WERI-Rb-1 (cell line): ENCODE data around the gene PARD3B.

Experiments
- DNase-seq: peaks from one replicate; pipeline ENCODE4 v3.0.0-alpha.2; 2020
- H3K27ac ChIP-seq: fragments of 250-450 bp; sonication (Bioruptor Pico); 2 replicates; pipeline ENCODE4 v1.5.1; 2020; ENCODE audit warnings: mild to moderate bottlenecking, moderate library complexity
- H3K27me3 ChIP-seq: fragments of 250-450 bp; sonication (Bioruptor Pico); 2 replicates; pipeline ENCODE4 v1.5.1; 2021; ENCODE audit warnings: mild to moderate bottlenecking, low read depth, moderate library complexity; ENCODE audit not compliant: insufficient read depth, severe bottlenecking
- H3K36me3 ChIP-seq: fragments of 250-450 bp; sonication (Bioruptor Pico); 2 replicates; pipeline ENCODE4 v1.5.1; 2020; ENCODE audit warnings: mild to moderate bottlenecking, moderate library complexity
- H3K4me3 ChIP-seq: 2 replicates; pipeline ENCODE4 v1.5.1; 2011; ENCODE audit warnings: low read depth, mild to moderate bottlenecking, control low read depth, low read length
- H3K9me3 ChIP-seq: fragments of 250-450 bp; sonication (Bioruptor Pico); 2 replicates; pipeline ENCODE4 v1.5.1; 2021; ENCODE audit warnings: mild to moderate bottlenecking, moderate library complexity; ENCODE audit not compliant: severe bottlenecking
- TF ChIP-seq, protein P1 (sequence below): IDR thresholded peaks from 2 replicates; pipeline ENCODE4 v1.5.1; 2011; ENCODE audit warnings: low read depth, mild to moderate bottlenecking, control low read depth, inconsistent platforms, low read length

PARD3B gene

DNA sequence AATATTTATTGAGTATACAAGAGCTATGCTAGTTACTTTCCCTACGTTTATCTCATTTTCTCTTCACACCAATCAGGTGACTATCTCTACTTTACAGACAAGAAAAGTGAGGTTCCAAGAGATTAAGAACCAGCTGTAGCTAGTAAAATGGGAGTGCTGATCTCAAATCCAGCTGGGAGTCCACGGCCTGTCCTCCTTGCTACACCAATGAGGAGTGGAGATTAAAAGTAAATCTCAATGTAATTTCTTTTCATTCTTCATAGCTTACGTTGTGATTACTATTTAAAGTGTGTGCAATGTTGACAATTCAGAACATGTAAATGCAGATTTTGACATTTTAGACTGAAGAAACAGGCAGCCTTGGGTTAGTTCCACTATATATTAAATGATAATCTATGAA lies 1083.1 kb downstream of the PARD3B start:
- Histone ChIP-seq H3K9me3 (peaks cover under 1% of the 10 kb centered on the region), H3K4me3 (peak overlapping the region; percentile 44), H3K27ac (peak overlapping the region; percentile 16), H3K36me3 (no peaks in the 10 kb centered on the region), H3K27me3 (no peaks in the 10 kb centered on the region)
- DNase-seq: peak; percentile 50
- TF ChIP-seq, protein P1, sequence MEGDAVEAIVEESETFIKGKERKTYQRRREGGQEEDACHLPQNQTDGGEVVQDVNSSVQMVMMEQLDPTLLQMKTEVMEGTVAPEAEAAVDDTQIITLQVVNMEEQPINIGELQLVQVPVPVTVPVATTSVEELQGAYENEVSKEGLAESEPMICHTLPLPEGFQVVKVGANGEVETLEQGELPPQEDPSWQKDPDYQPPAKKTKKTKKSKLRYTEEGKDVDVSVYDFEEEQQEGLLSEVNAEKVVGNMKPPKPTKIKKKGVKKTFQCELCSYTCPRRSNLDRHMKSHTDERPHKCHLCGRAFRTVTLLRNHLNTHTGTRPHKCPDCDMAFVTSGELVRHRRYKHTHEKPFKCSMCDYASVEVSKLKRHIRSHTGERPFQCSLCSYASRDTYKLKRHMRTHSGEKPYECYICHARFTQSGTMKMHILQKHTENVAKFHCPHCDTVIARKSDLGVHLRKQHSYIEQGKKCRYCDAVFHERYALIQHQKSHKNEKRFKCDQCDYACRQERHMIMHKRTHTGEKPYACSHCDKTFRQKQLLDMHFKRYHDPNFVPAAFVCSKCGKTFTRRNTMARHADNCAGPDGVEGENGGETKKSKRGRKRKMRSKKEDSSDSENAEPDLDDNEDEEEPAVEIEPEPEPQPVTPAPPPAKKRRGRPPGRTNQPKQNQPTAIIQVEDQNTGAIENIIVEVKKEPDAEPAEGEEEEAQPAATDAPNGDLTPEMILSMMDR: no peak

DNA sequence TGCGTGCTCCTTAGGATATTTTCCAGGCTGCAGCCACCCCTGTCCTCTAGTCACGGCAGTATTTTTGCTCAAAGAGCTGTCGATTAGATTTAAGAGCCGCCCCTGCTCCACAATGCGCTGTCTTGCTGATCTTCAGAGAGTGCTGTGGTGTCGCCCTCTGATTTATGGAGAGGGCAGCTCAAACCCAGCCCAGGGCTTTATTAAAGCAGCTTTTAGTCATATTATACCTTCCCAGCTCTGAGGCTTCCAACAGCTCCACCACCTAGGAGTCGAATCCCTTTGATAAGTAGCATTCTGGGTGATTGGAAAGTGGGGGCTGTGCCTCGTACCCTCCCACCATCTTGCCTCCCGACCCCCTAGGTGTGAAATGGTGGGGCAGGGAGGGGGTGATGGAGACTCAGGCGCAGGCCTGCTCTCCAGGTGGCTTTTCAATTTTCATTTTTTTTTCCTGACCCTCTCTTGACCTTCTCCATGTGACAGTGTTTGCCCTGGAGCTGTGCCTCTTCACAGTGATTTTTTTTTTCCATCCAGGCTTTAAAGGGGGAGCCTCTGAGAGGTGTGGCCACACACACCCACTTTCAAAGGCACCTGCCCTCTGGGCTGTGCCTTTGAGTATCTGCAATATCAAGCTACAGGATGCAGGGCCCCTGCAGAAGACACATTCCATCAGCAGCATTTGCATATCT lies 1084.0 kb downstream of the PARD3B start:
- Histone ChIP-seq H3K4me3 (peak overlapping the region; percentile 44), H3K27ac (peak overlapping the region; percentile 48), H3K36me3 (no peaks in the 10 kb centered on the region), H3K9me3 (peaks cover 2% of the 10 kb centered on the region), H3K27me3 (no peaks in the 10 kb centered on the region)
- TF ChIP-seq, protein P1: no peak
- DNase-seq: peak; percentile 88

DNA sequence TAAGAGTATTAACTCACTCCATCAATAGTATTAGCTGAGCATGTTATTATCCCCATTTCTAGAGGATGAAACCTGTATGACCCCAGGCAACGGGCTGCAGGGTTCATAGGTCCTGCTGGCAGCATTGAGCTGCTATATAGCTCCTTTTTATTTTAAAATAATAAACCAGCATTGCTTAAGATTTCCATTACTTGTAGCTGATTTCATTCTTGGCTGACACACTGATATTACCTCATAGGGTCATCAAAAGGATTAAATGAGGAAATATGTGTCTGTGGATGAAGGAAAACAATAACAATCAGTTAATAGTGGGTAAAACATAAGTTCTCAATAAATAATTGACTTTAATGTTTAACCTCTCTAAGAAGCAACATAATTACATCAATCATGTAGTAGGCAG lies 1088.7 kb downstream of the PARD3B start:
- Histone ChIP-seq H3K27me3 (no peaks in the 10 kb centered on the region), H3K9me3 (peaks cover 2% of the 10 kb centered on the region), H3K27ac (no peak overlapping the region), H3K36me3 (no peaks in the 10 kb centered on the region), H3K4me3 (no peak overlapping the region)
- TF ChIP-seq, protein P1: no peak
- no peak for DNase-seq

DNA sequence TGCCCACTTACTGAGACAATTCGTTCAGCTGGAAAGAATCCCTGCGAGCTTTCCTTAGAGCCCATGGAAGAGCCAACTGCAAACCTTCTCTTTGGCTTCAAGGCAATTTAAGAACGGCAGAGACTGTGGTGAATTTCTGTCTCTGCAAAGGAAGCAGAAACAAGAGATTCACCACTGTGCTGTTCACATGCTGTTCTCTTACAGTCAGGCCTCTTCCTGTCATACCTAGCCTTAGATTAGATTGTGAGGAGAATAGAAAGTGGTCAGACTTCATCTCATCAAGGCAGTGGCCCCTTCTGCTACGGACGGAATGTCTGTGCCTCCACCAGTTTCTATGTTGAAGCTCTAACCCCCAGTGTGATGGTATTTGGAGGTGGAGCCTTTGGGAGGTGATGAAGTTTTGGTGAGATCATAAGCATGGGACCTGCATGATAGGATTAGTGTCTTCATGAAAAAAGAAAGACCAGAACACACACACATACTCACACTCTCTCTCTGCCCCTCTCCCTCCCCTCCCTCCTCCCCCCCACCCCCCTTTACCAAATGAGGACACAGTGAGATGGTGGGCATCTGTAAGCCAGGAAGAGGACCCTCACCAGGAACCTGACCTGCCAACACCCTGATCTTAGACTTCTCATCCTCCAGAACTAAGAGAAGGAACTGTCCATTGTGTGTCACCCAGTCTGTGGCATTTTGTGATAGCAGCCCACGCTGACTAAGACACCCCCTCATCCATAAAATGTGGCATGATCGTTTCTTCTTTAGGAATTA lies 1091.5 kb downstream of the PARD3B start:
- H3K27me3 ChIP-seq: no peaks in the 10 kb centered on the region
- no peak for DNase-seq
- no peaks in the 10 kb centered on the region for H3K36me3 ChIP-seq
- TF ChIP-seq, protein P1: no peak
- H3K4me3 ChIP-seq: no peak overlapping the region
- no peak overlapping the region for H3K27ac ChIP-seq
- H3K9me3 ChIP-seq: peaks cover 7% of the 10 kb centered on the region

DNA sequence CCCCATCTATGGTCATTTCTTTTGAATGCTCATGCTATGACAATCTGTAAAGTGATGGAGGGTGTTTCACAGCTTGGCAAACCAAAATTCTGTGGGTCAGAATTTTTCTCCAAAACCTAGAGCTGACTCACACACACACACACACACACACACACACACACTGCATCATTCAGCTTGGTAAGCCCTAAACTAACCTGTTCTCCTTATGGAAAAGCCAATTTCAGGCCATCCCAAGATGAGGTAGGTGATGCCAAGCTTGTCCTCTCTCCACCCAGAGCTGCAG lies 1092.0 kb downstream of the PARD3B start:
- TF ChIP-seq, protein P1: no peak
- H3K9me3 ChIP-seq: peaks cover 7% of the 10 kb centered on the region
- no peaks in the 10 kb centered on the region for H3K27me3 ChIP-seq
- no peak overlapping the region for H3K4me3 ChIP-seq
- no peaks in the 10 kb centered on the region for H3K36me3 ChIP-seq
- DNase-seq: no peak
- no peak overlapping the region for H3K27ac ChIP-seq
